VCaP (cell line): Measurements from ENCODE around the gene CCDC172.

Experiments
- H3K27ac ChIP-seq: fragments of 450-650 bp; 2 replicates; pipeline ENCODE4 v1.5.1; 2017
- CTCF ChIP-seq: fragments of 450-650 bp; conservative IDR thresholded peaks from 2 replicates; pipeline ENCODE4 v1.5.1; 2017; ENCODE audit warnings: mild to moderate bottlenecking, moderate library complexity

The CCDC172 gene

GRCh38 chr10:116311706-116312490, 12.3 kb upstream of the CCDC172 start:
- no peak for TF ChIP-seq CTCF
- no peak overlapping the region for H3K27ac ChIP-seq

DNA sequence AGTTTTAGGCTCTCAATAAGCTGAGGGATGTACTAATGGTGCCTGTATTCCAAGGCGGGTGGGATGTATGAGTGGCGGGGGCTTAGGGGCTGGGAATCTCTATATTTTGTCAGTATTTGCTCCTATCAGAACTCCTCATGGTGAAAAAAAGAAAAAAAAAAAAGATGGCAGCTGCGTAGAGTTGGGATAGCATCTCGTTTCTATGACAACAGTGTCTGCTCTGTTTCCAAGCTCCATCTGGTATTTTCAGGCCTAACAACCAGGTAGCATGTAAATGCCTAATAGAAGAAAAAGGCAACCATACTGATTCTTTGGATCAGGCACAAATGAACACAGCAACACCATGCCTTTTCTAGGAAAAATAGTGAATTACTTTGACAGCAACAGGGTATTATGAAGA, 11.7 kb upstream of the CCDC172 start:
- TF ChIP-seq CTCF: no peak

DNA sequence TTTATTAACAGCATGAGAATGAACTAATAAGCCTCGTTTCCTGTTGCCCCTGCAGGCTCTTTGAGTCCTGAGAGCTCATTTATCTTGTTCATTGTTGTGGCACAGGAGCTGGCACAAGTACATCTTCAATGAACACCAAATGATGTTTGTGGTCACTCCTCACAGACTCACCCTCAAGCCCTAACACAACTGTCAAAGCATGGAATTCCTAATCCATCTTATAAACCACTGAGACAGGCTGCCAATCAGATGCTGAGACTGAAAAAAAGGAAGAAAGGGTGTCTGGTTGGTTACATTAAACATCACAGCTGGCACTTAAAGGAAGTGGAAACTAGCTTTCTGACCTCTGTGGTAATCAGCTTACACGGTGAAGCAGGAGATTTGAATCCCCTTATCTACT, 7.7 kb upstream of the CCDC172 start:
- TF ChIP-seq CTCF: no peak
- no peak overlapping the region for H3K27ac ChIP-seq

More for the DNA sequence above, 11.7 kb upstream of the CCDC172 start:
- H3K27ac ChIP-seq: no peak overlapping the region

GRCh38 chr10:116324951-116325635, 845 bp downstream of the CCDC172 start:
- no peak for TF ChIP-seq CTCF
- no peak overlapping the region for H3K27ac ChIP-seq

DNA sequence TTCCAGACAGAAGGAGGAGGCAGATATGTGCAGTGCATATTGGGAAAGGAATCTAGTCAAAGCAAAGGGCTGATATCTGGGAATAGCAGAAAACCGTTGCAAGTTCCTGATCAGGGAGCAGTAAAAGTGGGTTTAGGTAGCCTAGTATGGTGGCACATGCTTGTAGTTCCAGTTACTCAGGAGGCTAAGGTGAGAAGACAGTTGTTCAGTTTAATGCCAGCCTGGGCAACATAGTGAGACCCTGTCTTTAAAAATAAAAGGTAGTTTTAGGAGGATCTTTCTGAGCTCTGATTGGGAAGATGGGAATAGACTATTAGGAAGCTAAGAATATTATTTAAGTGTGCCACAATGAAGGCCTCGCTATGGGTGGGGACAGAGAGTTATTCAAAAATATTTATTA, 1.7 kb downstream of the CCDC172 start:
- H3K27ac ChIP-seq: no peak overlapping the region

GRCh38 chr10:116329153-116329552, 4.9 kb downstream of the CCDC172 start:
- no peak overlapping the region for H3K27ac ChIP-seq
- no peak for TF ChIP-seq CTCF

More for the DNA sequence above, 1.7 kb downstream of the CCDC172 start:
- no peak for TF ChIP-seq CTCF

DNA sequence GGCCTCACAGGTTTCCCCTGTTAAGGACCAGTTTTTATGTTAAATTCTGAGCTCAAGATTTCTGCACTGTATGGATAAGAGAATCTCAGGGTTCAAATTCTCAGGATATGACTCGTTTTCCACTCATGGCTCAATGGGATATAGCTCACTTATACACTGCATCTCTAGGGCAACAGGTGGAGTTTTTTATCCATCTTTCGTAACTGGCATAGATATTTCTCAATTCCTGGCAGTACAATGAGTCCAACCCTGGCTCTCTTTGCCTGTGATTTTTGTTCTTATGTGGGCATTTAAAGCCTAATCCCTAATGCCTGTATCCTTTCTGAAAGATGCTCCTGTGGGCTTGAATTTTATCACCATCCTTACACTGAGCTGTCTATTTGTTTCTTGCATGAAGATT, 7.6 kb downstream of the CCDC172 start:
- no peak for TF ChIP-seq CTCF
- no peak overlapping the region for H3K27ac ChIP-seq
